SK-N-SH treated with all-trans-retinoic acid at 6 μM for 48 hours (cell line): ENCODE results near the gene ZNF514.

ENCODE experiments used
- CSDC2 ChIP-seq: fragments of 250-450 bp; sonication (Bioruptor Pico); IDR thresholded peaks from 2 replicates; pipeline ENCODE4 v1.5.0; 2020; ENCODE audit warnings: mild to moderate bottlenecking, moderate library complexity
- PPARA ChIP-seq: fragments of 250-450 bp; sonication (Bioruptor Pico); IDR thresholded peaks from 2 replicates; pipeline ENCODE4 v1.5.0; 2020; ENCODE audit warnings: mild to moderate bottlenecking, borderline replicate concordance
- ZFP30 ChIP-seq: fragments of 450-650 bp; formaldehyde crosslinking; IDR thresholded peaks from 2 replicates; pipeline ENCODE4 v1.5.0; 2022; ENCODE audit warnings: mild to moderate bottlenecking, moderate library complexity
- ZNF565 ChIP-seq: fragments of 450-650 bp; formaldehyde crosslinking; conservative IDR thresholded peaks from 2 replicates; pipeline ENCODE4 v1.5.0; 2020; ENCODE audit warnings: low read depth, mild to moderate bottlenecking, moderate library complexity
- TF ChIP-seq, protein P1 (sequence below): fragments of 250-450 bp; sonication (Bioruptor Pico); IDR thresholded peaks from 2 replicates; pipeline ENCODE4 v1.8.0; 2021; ENCODE audit warnings: low read depth, mild to moderate bottlenecking, moderate library complexity, borderline replicate concordance

GRCh38 chr2:95149397-95149984 is 10.2 kb downstream of the ZNF514 start:
- TF ChIP-seq PPARA (CRISPR knock-in tag), result no peak
- TF ChIP-seq ZNF565, result no peak
- no peak for TF ChIP-seq ZFP30 (CRISPR knock-in tag)
- TF ChIP-seq, protein P1, sequence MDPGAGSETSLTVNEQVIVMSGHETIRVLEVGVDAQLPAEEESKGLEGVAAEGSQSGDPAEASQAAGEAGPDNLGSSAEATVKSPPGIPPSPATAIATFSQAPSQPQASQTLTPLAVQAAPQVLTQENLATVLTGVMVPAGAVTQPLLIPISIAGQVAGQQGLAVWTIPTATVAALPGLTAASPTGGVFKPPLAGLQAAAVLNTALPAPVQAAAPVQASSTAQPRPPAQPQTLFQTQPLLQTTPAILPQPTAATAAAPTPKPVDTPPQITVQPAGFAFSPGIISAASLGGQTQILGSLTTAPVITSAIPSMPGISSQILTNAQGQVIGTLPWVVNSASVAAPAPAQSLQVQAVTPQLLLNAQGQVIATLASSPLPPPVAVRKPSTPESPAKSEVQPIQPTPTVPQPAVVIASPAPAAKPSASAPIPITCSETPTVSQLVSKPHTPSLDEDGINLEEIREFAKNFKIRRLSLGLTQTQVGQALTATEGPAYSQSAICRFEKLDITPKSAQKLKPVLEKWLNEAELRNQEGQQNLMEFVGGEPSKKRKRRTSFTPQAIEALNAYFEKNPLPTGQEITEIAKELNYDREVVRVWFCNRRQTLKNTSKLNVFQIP, result no peak
- TF ChIP-seq CSDC2, result no peak
